Sigmoid colon (tissue), 7 donors: Measurements from ENCODE around the gene SEMA4G. TPM values are rescaled to one million over a fixed set of nuclear protein-coding genes. Genes with fewer than 3 reads are reported as not detected.
A peak's percentile ranks its signal among the peaks of the same experiment; 100 is the strongest.

Experiments used
- DNase-seq: peaks from one replicate; pipeline ENCODE4 v3.0.0-alpha.2; 2019
- H3K27ac ChIP-seq, 4 donors: fragments of 200-600 bp; sonication (generic); one replicate each; pipeline ENCODE4 v1.5.1; 2016 to 2019; ENCODE audit warnings: mild to moderate bottlenecking in 1 of 4
- H3K27me3 ChIP-seq, 3 donors: fragments of 200-600 bp; sonication (generic); one replicate each; pipeline ENCODE4 v1.5.1; 2019; ENCODE audit warnings: mild to moderate bottlenecking in 1 of 3
- H3K36me3 ChIP-seq, 4 donors: fragments of 200-600 bp; sonication (generic); one replicate each; pipeline ENCODE4 v1.5.1; 2016 to 2019
- H3K4me1 ChIP-seq, 4 donors: fragments of 200-600 bp; sonication (generic); one replicate each; pipeline ENCODE4 v1.5.1; 2017 to 2019
- H3K4me3 ChIP-seq, 4 donors: fragments of 200-600 bp; sonication (generic); one replicate each; pipeline ENCODE4 v1.5.1; 2017 to 2019; ENCODE audit warnings: mild to moderate bottlenecking in 2 of 4, moderate library complexity in 1 of 4
- H3K9me3 ChIP-seq, 4 donors: fragments of 200-600 bp in 3 of 4; sonication (generic) in 3 of 4; one replicate each; pipeline versions ENCODE4 v1.5.1 to v1.6.1; 2013 to 2019
- CTCF ChIP-seq, 4 experiments: fragments of 450-650 bp in 3 of 4; fragments of 200-600 bp in 1 of 4; IDR thresholded peaks; one replicate each; pipeline ENCODE4 v1.5.1; 2016 to 2019; ENCODE audit warnings: antibody characterized with exemption in 4 of 4, mild to moderate bottlenecking in 3 of 4, moderate library complexity in 2 of 4
- EP300 ChIP-seq, 4 donors: sonication (generic); formaldehyde crosslinking; IDR thresholded peaks; one replicate each; pipeline ENCODE4 v1.6.1; 2017; ENCODE audit warnings: antibody characterized with exemption in 4 of 4
- POLR2A ChIP-seq, 2 donors: fragments of 450-650 bp; IDR thresholded peaks; one replicate each; pipeline ENCODE4 v1.6.1; 2016; ENCODE audit warnings: antibody characterized with exemption in 2 of 2, mild to moderate bottlenecking in 2 of 2, moderate library complexity in 2 of 2
- POLR2AphosphoS5 ChIP-seq, 4 donors: sonication (generic); formaldehyde crosslinking; IDR thresholded peaks; one replicate each; pipeline ENCODE4 v1.6.1; 2017; ENCODE audit warnings: antibody characterized with exemption in 4 of 4
- WGBS, 2 donors: extraction: QIAGEN DNeasy Blood & Tissue Kit; methylation state at CpG; one replicate each; pipeline ENCODE4 v1.1.7; 2013; 5-methylcytosine and 5-hydroxymethylcytosine counted together
- intact Hi-C: fragments of 100-400 bp; cut with DNase I; formaldehyde crosslinking; loops from one replicate; pipeline ENCODE4 v1.15.1; 2023
- polyA plus RNA-seq, 3 donors: library from polyadenylated mRNA; stranded (reverse); fragments of 200-250 nt; gene quantifications; one replicate each; pipeline ENCODE4 v1.2.3, GENCODE V29; 2013
- total RNA-seq, 4 donors: library from RNA; depleted of rRNA; stranded (reverse); fragments of >200 nt; gene quantifications; one replicate each; pipeline ENCODE4 v1.1.0, GENCODE V29; 2016
- donor health status: healthy with polysubstance abuse.
- donor health status: Bipolar disorder and iron deficiency.
- donor health status: healthy.

Gene SEMA4G
- total and polyA plus RNA-seq, 7 donors = 0.49 to 65.8 (median 2.2) TPM

DNA sequence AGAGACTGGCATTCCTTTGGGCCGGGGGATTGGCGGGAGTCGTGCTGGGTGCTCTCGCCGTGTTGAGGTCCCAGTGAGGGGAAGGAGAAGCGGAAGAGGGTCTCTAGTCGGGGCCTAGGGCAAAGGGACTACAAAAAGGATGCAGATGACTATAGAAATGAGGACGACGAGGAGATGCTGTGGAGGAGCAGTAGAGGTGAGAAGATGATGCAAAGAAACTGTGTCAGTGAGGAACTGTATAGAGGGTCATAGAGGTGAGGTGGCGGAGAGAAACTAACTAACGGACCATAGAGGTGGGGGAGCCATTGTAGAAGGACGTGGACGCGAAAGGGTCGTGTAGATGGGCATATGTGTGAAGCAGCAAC lies 18.4 kb downstream of the SEMA4G start:
- intact Hi-C loops = no loop called here
- H3K36me3 ChIP-seq = peaks cover 0 to 46% (median 8%) of the 10 kb centered on the region in 4 donors
- TF ChIP-seq POLR2A (IDR thresholded peaks at IDR 0.05) = no peak
- TF ChIP-seq EP300 (IDR thresholded peaks at IDR 0.05) = no peak
- TF ChIP-seq CTCF (IDR thresholded peaks at IDR 0.05) = no peak
- no peak for TF ChIP-seq POLR2AphosphoS5 (IDR thresholded peaks at IDR 0.05)

DNA sequence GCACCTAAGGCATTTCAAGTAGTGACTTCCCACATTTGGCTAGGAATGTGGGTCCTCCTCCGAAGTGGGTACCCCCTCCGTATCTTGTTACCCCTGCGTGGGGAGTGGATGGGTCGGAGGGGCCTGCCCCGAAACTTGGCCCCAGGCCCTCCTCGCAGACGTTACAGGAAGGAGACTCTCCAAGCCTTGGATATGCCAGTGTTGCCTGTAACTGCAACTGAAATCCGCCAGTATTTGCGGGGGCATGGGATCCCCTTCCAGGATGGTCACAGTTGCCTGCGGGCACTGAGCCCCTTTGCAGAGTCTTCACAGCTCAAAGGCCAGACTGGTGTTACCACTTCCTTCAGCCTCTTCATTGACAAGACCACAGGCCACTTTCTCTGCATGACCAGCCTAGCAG lies 18.9 kb downstream of the SEMA4G start:
- Histone ChIP-seq H3K27ac (peak overlapping the region in 1 of 4 donors; percentile 82), H3K4me1 (peaks cover 0 to 31% (median 24%) of the 10 kb centered on the region in 4 donors), H3K27me3 (no peaks in the 10 kb centered on the region), H3K9me3 (no peaks in the 10 kb centered on the region), H3K4me3 (peak overlapping the region; percentile 78 to 87 (median 84)), H3K36me3 (peaks cover 0 to 48% (median 10%) of the 10 kb centered on the region in 4 donors)
- TF ChIP-seq POLR2A (IDR thresholded peaks at IDR 0.05) (no peak), CTCF (IDR thresholded peaks at IDR 0.05) (no peak), EP300 (IDR thresholded peaks at IDR 0.05) (no peak), POLR2AphosphoS5 (IDR thresholded peaks at IDR 0.05) (no peak)
- WGBS, 2 donors = 67 to 74% methylated on average over 10 of the region's 10 CpGs
- intact Hi-C loops = no loop called here
- no peak for DNase-seq

More for the DNA sequence above, 18.4 kb downstream of the SEMA4G start:
- Histone ChIP-seq H3K4me3 (peak overlapping the region; percentile 78 to 87 (median 84)), H3K9me3 (no peaks in the 10 kb centered on the region), H3K4me1 (peaks cover 0 to 31% (median 24%) of the 10 kb centered on the region in 4 donors), H3K27me3 (no peaks in the 10 kb centered on the region), H3K27ac (peak overlapping the region; percentile 80 to 82 (median 82))
- WGBS, 2 donors = 2% methylated on average over 15 of the region's 15 CpGs
- DNase-seq = no peak

DNA sequence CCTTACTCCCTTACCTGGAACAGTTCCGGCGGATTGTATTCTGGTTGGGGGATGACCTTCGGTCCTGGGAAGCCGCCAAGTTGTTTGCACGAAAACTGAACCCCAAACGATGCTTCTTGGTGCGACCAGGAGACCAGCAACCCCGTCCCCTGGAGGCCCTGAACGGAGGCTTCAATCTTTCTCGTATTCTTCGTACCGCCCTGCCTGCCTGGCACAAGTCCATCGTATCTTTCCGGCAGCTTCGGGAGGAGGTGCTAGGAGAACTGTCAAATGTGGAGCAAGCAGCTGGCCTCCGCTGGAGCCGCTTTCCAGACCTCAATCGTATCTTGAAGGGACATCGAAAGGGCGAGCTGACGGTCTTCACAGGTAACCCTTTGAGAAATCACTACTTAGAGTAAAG lies 19.8 kb downstream of the SEMA4G start:
- no peak for TF ChIP-seq EP300 (IDR thresholded peaks at IDR 0.05)
- TF ChIP-seq POLR2A (IDR thresholded peaks at IDR 0.05) = no peak
- TF ChIP-seq POLR2AphosphoS5 (IDR thresholded peaks at IDR 0.05) = no peak
- no peak for TF ChIP-seq CTCF (IDR thresholded peaks at IDR 0.05)
- Histone ChIP-seq H3K27ac (no peak overlapping the region), H3K4me1 (peaks cover 0 to 31% (median 24%) of the 10 kb centered on the region in 4 donors), H3K27me3 (no peaks in the 10 kb centered on the region), H3K9me3 (no peaks in the 10 kb centered on the region), H3K4me3 (no peak overlapping the region), H3K36me3 (peaks cover 0 to 43% (median 10%) of the 10 kb centered on the region in 4 donors)
- no peak for DNase-seq
- intact Hi-C loops = no loop called here
- WGBS, 2 donors = 90 to 91% methylated on average over 21 of the region's 21 CpGs

DNA sequence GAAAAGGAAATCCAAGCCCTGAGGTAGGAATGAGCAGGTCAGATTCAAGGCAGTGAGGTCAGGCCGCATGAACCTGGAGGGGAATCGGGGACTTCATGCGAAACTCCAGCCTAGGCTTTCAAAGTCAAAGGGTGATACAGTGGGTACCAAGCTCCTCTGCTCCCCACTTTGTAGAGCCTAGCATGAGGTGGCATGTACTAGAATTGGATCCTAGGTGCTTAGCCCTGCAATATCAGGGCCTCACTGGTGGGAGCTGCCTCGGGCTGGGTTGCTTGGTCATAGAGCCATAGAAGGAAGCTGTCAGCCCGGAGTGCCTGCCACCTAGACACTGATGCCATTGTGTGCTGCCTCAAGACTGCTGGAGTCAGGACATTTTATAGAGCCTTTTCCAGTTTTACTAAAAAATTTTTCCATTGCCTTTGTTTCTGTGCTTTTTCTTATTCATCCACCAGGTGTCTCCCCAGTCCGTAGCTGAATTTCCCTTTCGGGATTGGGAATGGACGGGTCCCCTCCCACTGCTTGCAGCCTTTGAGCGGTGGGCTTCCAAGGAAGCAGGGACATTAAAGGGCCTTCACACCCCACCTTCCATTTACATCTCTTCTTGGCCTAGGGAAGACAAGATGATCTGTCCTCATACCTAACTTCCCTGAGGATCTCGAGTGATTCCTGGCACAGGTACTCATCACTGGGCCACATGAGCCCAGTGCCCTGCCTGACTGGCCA lies 24.8 kb downstream of the SEMA4G start:
- Histone ChIP-seq H3K27me3 (no peaks in the 10 kb centered on the region), H3K4me1 (peaks cover 0 to 27% (median 16%) of the 10 kb centered on the region in 4 donors), H3K27ac (no peak overlapping the region), H3K4me3 (no peak overlapping the region), H3K9me3 (no peaks in the 10 kb centered on the region), H3K36me3 (peaks cover 0 to 40% (median 10%) of the 10 kb centered on the region in 4 donors)
- intact Hi-C loops = loop anchor here (1.0 kb wide), 1 partner anchor 19 kb away; no protein-coding TSS in a partner anchor
- WGBS, 2 donors = 49 to 65% methylated on average over 10 of the region's 10 CpGs
- DNase-seq = peak; percentile 66
- TF ChIP-seq CTCF (IDR thresholded peaks at IDR 0.05) (peak; percentile 62 to 78 (median 70)), POLR2AphosphoS5 (IDR thresholded peaks at IDR 0.05) (no peak)
